IMR-90 (cell line): ENCODE results near the gene DUSP2. TPM values are rescaled to one million over a fixed set of nuclear protein-coding genes. Genes with fewer than 3 reads are reported as not detected.

ENCODE experiments used
- ATAC-seq: fragments of 200-7000 bp; cut with Tn5 transposase; 2 replicates; pipeline ENCODE4 v1.9.1; 2020; ENCODE audit warnings: low read depth, mild to moderate bottlenecking, moderate library complexity
- BruUV-seq: library from RNA; stranded (reverse); fragments of 400-500 nt; replicated peaks from 2 replicates; lab custom pipeline; 2021; lab: Mats Ljungman, UMichigan
- CTCF ChIA-PET: fragments of 300-600 bp; formaldehyde crosslinking; extraction: SDS; loops from one replicate; lab custom pipeline; 2021; ENCODE audit warnings: antibody characterized with exemption; lab: Yijun Ruan, JAX
- POLR2A ChIA-PET: fragments of 300-600 bp; sonication (Branson Sonifier 250); formaldehyde crosslinking; loops from one replicate; lab custom pipeline; 2022; ENCODE audit warnings: antibody characterized with exemption; ENCODE audit not compliant: unreplicated experiment; lab: Charles Lee
- DNase-seq: peaks from one replicate; pipeline ENCODE4 v3.0.0; 2013
- H2AFZ ChIP-seq: replicated peaks from 2 replicates; pipeline ENCODE3; 2013; ENCODE audit warnings: low read length, mild to moderate bottlenecking; ENCODE audit not compliant: poor library complexity
- H2AK5ac ChIP-seq: 2 replicates; pipeline ENCODE4 v1.6.1; 2013; ENCODE audit warnings: low read depth, low read length, inconsistent platforms
- H2AK9ac ChIP-seq: replicated peaks from 2 replicates; pipeline ENCODE3; 2013; ENCODE audit warnings: mild to moderate bottlenecking, low read depth, low read length, moderate library complexity; ENCODE audit not compliant: poor library complexity
- H2BK120ac ChIP-seq: 2 replicates; pipeline ENCODE4 v1.6.1; 2013; ENCODE audit warnings: low read depth, low read length, inconsistent platforms
- H2BK15ac ChIP-seq: 3 replicates; pipeline ENCODE4 v1.6.1; 2013; ENCODE audit warnings: low read depth, low read length, inconsistent platforms
- H2BK20ac ChIP-seq: 2 replicates; pipeline ENCODE4 v1.6.1; 2013; ENCODE audit warnings: low read depth, mild to moderate bottlenecking, inconsistent platforms, low read length, moderate library complexity
- H2BK5ac ChIP-seq: 2 replicates; pipeline ENCODE4 v1.6.1; 2013; ENCODE audit warnings: mild to moderate bottlenecking, low read depth, low read length, inconsistent platforms; ENCODE audit not compliant: poor library complexity, severe bottlenecking
- H3K14ac ChIP-seq: replicated peaks from 2 replicates; pipeline ENCODE4 v1.6.1; 2013; ENCODE audit warnings: low read depth, low read length, inconsistent platforms
- H3K18ac ChIP-seq: 2 replicates; pipeline ENCODE4 v1.6.1; 2013; ENCODE audit warnings: low read depth, low read length, control low read depth
- H3K23ac ChIP-seq: 2 replicates; pipeline ENCODE4 v1.6.1; 2013; ENCODE audit warnings: low read depth, low read length, inconsistent platforms
- H3K27ac ChIP-seq: 2 replicates; pipeline ENCODE4 v1.5.1; 2013; ENCODE audit warnings: mild to moderate bottlenecking, control low read depth, low read length; ENCODE audit not compliant: insufficient read depth
- H3K27me3 ChIP-seq: 2 replicates; pipeline ENCODE4 v1.6.1; 2013; ENCODE audit warnings: low read length; ENCODE audit not compliant: control insufficient read depth, insufficient read depth
- H3K36me3 ChIP-seq: 2 replicates; pipeline ENCODE4 v1.6.1; 2013; ENCODE audit warnings: low read length, mixed read lengths; ENCODE audit not compliant: control insufficient read depth, insufficient read depth
- H3K4ac ChIP-seq: 2 replicates; pipeline ENCODE4 v1.6.1; 2013; ENCODE audit warnings: low read depth, low read length, inconsistent platforms
- H3K4me1 ChIP-seq: 2 replicates; pipeline ENCODE4 v1.6.1; 2013; ENCODE audit warnings: low read length, mixed read lengths; ENCODE audit not compliant: control insufficient read depth, insufficient read depth
- H3K4me2 ChIP-seq: 2 replicates; pipeline ENCODE4 v1.6.1; 2013; ENCODE audit warnings: low read depth, mild to moderate bottlenecking, control low read depth, low read length, moderate library complexity
- H3K4me3 ChIP-seq: 2 replicates; pipeline ENCODE4 v1.5.1; 2013; ENCODE audit warnings: low read depth, mild to moderate bottlenecking, control low read depth, low read length, moderate library complexity; ENCODE audit not compliant: insufficient read depth
- H3K56ac ChIP-seq: 2 replicates; pipeline ENCODE4 v1.6.1; 2013; ENCODE audit warnings: low read length, inconsistent platforms; ENCODE audit not compliant: insufficient read depth; ENCODE audit errors: extremely low read depth
- H3K79me1 ChIP-seq, 2 experiments: 2 replicates each; pipeline ENCODE4 v1.6.1; 2013; ENCODE audit warnings: low read length in 2 of 2, inconsistent platforms in 1 of 2, low read depth in 1 of 2
- H3K9ac ChIP-seq: 2 replicates; pipeline ENCODE4 v1.6.1; 2013; ENCODE audit warnings: low read depth, low read length, control low read depth
- H3K9me1 ChIP-seq: 2 replicates; pipeline ENCODE4 v1.6.1; 2013; ENCODE audit warnings: low read length, inconsistent platforms; ENCODE audit not compliant: insufficient read depth
- H3K9me3 ChIP-seq: 2 replicates; pipeline ENCODE4 v1.6.1; 2013; ENCODE audit warnings: low read length; ENCODE audit not compliant: control insufficient read depth, insufficient read depth
- H4K20me1 ChIP-seq: 2 replicates; pipeline ENCODE4 v1.6.1; 2013; ENCODE audit warnings: low read length, inconsistent platforms; ENCODE audit not compliant: insufficient read depth
- H4K5ac ChIP-seq: 2 replicates; pipeline ENCODE4 v1.6.1; 2013; ENCODE audit warnings: mild to moderate bottlenecking, low read depth, low read length, control low read depth
- H4K8ac ChIP-seq, 2 experiments: 2 replicates each; pipeline ENCODE4 v1.6.1; 2013; ENCODE audit warnings: low read depth in 2 of 2, low read length in 2 of 2, control low read depth in 1 of 2, inconsistent platforms in 1 of 2
- H4K91ac ChIP-seq: 2 replicates; pipeline ENCODE4 v1.6.1; 2013; ENCODE audit warnings: low read depth, low read length, inconsistent platforms; ENCODE audit not compliant: insufficient read depth
- FOS ChIP-seq: fragments of 150-350 bp; IDR thresholded peaks from 2 replicates; pipeline ENCODE4 v1.6.1; 2016; ENCODE audit warnings: low read depth, low read length
- MAZ ChIP-seq: IDR thresholded peaks from 2 replicates; pipeline ENCODE4 v1.6.1; 2012; ENCODE audit warnings: low read depth, mild to moderate bottlenecking, low read length, improper control_type of control experiment, moderate library complexity, borderline replicate concordance
- NFE2L2 ChIP-seq: fragments of 150-350 bp; IDR thresholded peaks from 2 replicates; pipeline ENCODE4 v1.6.1; 2016; ENCODE audit warnings: low read depth, mild to moderate bottlenecking, low read length
- RAD21 ChIP-seq: IDR thresholded peaks from 2 replicates; pipeline ENCODE4 v1.6.1; 2012; ENCODE audit warnings: low read length, improper control_type of control experiment
- SMC3 ChIP-seq: fragments of 150-350 bp; IDR thresholded peaks from 2 replicates; pipeline ENCODE4 v1.6.1; 2016; ENCODE audit warnings: low read depth, mild to moderate bottlenecking, antibody characterized with exemption, low read length, moderate library complexity
- WGBS, 2 experiments: methylation state at CpG; one replicate each; pipeline versions ENCODE4 v1.1.5 to v1.1.7; 2013; ENCODE audit warnings: missing lambda C conversion rate in 2 of 2; ENCODE audit not compliant: insufficient read length in 1 of 2; ENCODE audit errors: extremely low coverage in 2 of 2; 5-methylcytosine and 5-hydroxymethylcytosine counted together
- dilution Hi-C: fragments of 300-500 bp; cut with HindIII; formaldehyde crosslinking; loops from one replicate; pipeline ENCODE4 v1.14.3; 2018; ENCODE audit warnings: low sequenced_read_pairs; ENCODE audit not compliant: unreplicated experiment
- in situ Hi-C: fragments of 300-500 bp; cut with MboI; formaldehyde crosslinking; loops from 3 replicates; pipeline ENCODE4 v1.14.3; 2019; ENCODE audit warnings: low sequenced_read_pairs, inconsistent platforms, mixed read lengths
- intact Hi-C: fragments of 100-400 bp; cut with micrococcal nuclease; formaldehyde crosslinking; loops from 2 replicates; pipeline ENCODE4 v1.10.0; 2022
- polyA plus RNA-seq, 3 experiments: library from polyadenylated mRNA; depleted of rRNA; stranded (reverse); fragments of >200 nt; gene quantifications; 2 replicates each; pipeline ENCODE4 v1.2.3, GENCODE V29; 2012; ENCODE audit warnings: low replicate concordance in 1 of 3
- total RNA-seq: library from RNA; depleted of rRNA; stranded (reverse); fragments of >200 nt; gene quantifications from 2 replicates; pipeline ENCODE4 v1.2.3, GENCODE V29; 2012

Gene DUSP2
- total and polyA plus RNA-seq, 2 of the 4 experiments (the other 2 are of a cell fraction), result 1.8 to 3.8 TPM

- Histone ChIP-seq H4K5ac (no peak overlapping the region), H3K9me1 (no peaks in the 10 kb centered on the region), H2AFZ (no peak overlapping the region), H4K20me1 (no peaks in the 10 kb centered on the region), H3K4me1 (no peaks in the 10 kb centered on the region; the same call in 1 of the 2 replicates), H3K14ac (no peak overlapping the region), H3K18ac (no peak overlapping the region), H3K23ac (no peak overlapping the region), H3K9ac (no peak overlapping the region), H2AK5ac (no peak overlapping the region), H3K36me3 (no peaks in the 10 kb centered on the region), H2BK15ac (no peak overlapping the region), H3K56ac (no peak overlapping the region), H2BK20ac (no peak overlapping the region), H3K79me1 (no peaks in the 10 kb centered on the region), H3K27me3 (peaks cover 75% of the 10 kb centered on the region), H2BK120ac (no peak overlapping the region), H3K4me2 (no peak overlapping the region), H3K4me3 (no peak overlapping the region), H3K4ac (no peak overlapping the region), H2AK9ac (no peak overlapping the region), H2BK5ac (no peak overlapping the region), H3K9me3 (peaks cover 3% of the 10 kb centered on the region), H4K91ac (no peak overlapping the region), H4K8ac (no peak overlapping the region), H3K27ac (no peak overlapping the region)
- TF ChIP-seq RAD21 (no peak), MAZ (no peak), FOS (no peak), NFE2L2 (no peak), SMC3 (no peak)
- DNase-seq, result no peak
- in situ Hi-C loops (loop anchor here (25.0 kb wide), 1 partner anchor 98 kb away; no protein-coding TSS in a partner anchor), dilution Hi-C loops (no loop called here), intact Hi-C loops (no loop called here)
- WGBS, 2 experiments, result 86% methylated on average over 2 of the region's 13 CpGs; no CpG with 5 or more reads in 1 of the 2 experiments
- ChIA-PET POLR2A (no interaction called here), CTCF (no interaction called here)
- no TSS peak for BruUV-seq
- no peak for ATAC-seq
Observed at GRCh38 chr2:96110621-96111256, 34.5 kb downstream of the DUSP2 start.
